IMR-90 (cell line): Measurements from ENCODE around the gene PCDHGA6. TPM values are rescaled to one million over a fixed set of nuclear protein-coding genes. Genes with fewer than 3 reads are reported as not detected.

Experiments used
- ATAC-seq: fragments of 200-7000 bp; cut with Tn5 transposase; 2 replicates; pipeline ENCODE4 v1.9.1; 2020; ENCODE audit warnings: low read depth, mild to moderate bottlenecking, moderate library complexity
- BruUV-seq: library from RNA; stranded (reverse); fragments of 400-500 nt; replicated peaks from 2 replicates; lab custom pipeline; 2021; lab: Mats Ljungman, UMichigan
- CTCF ChIA-PET: fragments of 300-600 bp; formaldehyde crosslinking; extraction: SDS; loops from one replicate; lab custom pipeline; 2021; ENCODE audit warnings: antibody characterized with exemption; lab: Yijun Ruan, JAX
- POLR2A ChIA-PET: fragments of 300-600 bp; sonication (Branson Sonifier 250); formaldehyde crosslinking; loops from one replicate; lab custom pipeline; 2022; ENCODE audit warnings: antibody characterized with exemption; ENCODE audit not compliant: unreplicated experiment; lab: Charles Lee
- DNase-seq: peaks from one replicate; pipeline ENCODE4 v3.0.0; 2013
- H2AFZ ChIP-seq: replicated peaks from 2 replicates; pipeline ENCODE3; 2013; ENCODE audit warnings: low read length, mild to moderate bottlenecking; ENCODE audit not compliant: poor library complexity
- H2AK5ac ChIP-seq: 2 replicates; pipeline ENCODE4 v1.6.1; 2013; ENCODE audit warnings: low read depth, low read length, inconsistent platforms
- H2AK9ac ChIP-seq: replicated peaks from 2 replicates; pipeline ENCODE3; 2013; ENCODE audit warnings: mild to moderate bottlenecking, low read depth, low read length, moderate library complexity; ENCODE audit not compliant: poor library complexity
- H2BK120ac ChIP-seq: 2 replicates; pipeline ENCODE4 v1.6.1; 2013; ENCODE audit warnings: low read depth, low read length, inconsistent platforms
- H2BK15ac ChIP-seq: 3 replicates; pipeline ENCODE4 v1.6.1; 2013; ENCODE audit warnings: low read depth, low read length, inconsistent platforms
- H2BK20ac ChIP-seq: 2 replicates; pipeline ENCODE4 v1.6.1; 2013; ENCODE audit warnings: low read depth, mild to moderate bottlenecking, inconsistent platforms, low read length, moderate library complexity
- H2BK5ac ChIP-seq: 2 replicates; pipeline ENCODE4 v1.6.1; 2013; ENCODE audit warnings: mild to moderate bottlenecking, low read depth, low read length, inconsistent platforms; ENCODE audit not compliant: poor library complexity, severe bottlenecking
- H3K14ac ChIP-seq: replicated peaks from 2 replicates; pipeline ENCODE4 v1.6.1; 2013; ENCODE audit warnings: low read depth, low read length, inconsistent platforms
- H3K18ac ChIP-seq: 2 replicates; pipeline ENCODE4 v1.6.1; 2013; ENCODE audit warnings: low read depth, low read length, control low read depth
- H3K23ac ChIP-seq: 2 replicates; pipeline ENCODE4 v1.6.1; 2013; ENCODE audit warnings: low read depth, low read length, inconsistent platforms
- H3K27ac ChIP-seq: 2 replicates; pipeline ENCODE4 v1.5.1; 2013; ENCODE audit warnings: mild to moderate bottlenecking, control low read depth, low read length; ENCODE audit not compliant: insufficient read depth
- H3K27me3 ChIP-seq: 2 replicates; pipeline ENCODE4 v1.6.1; 2013; ENCODE audit warnings: low read length; ENCODE audit not compliant: control insufficient read depth, insufficient read depth
- H3K36me3 ChIP-seq: 2 replicates; pipeline ENCODE4 v1.6.1; 2013; ENCODE audit warnings: low read length, mixed read lengths; ENCODE audit not compliant: control insufficient read depth, insufficient read depth
- H3K4ac ChIP-seq: 2 replicates; pipeline ENCODE4 v1.6.1; 2013; ENCODE audit warnings: low read depth, low read length, inconsistent platforms
- H3K4me1 ChIP-seq: 2 replicates; pipeline ENCODE4 v1.6.1; 2013; ENCODE audit warnings: low read length, mixed read lengths; ENCODE audit not compliant: control insufficient read depth, insufficient read depth
- H3K4me2 ChIP-seq: 2 replicates; pipeline ENCODE4 v1.6.1; 2013; ENCODE audit warnings: low read depth, mild to moderate bottlenecking, control low read depth, low read length, moderate library complexity
- H3K4me3 ChIP-seq: 2 replicates; pipeline ENCODE4 v1.5.1; 2013; ENCODE audit warnings: low read depth, mild to moderate bottlenecking, control low read depth, low read length, moderate library complexity; ENCODE audit not compliant: insufficient read depth
- H3K56ac ChIP-seq: 2 replicates; pipeline ENCODE4 v1.6.1; 2013; ENCODE audit warnings: low read length, inconsistent platforms; ENCODE audit not compliant: insufficient read depth; ENCODE audit errors: extremely low read depth
- H3K79me1 ChIP-seq, 2 experiments: 2 replicates each; pipeline ENCODE4 v1.6.1; 2013; ENCODE audit warnings: low read length in 2 of 2, inconsistent platforms in 1 of 2, low read depth in 1 of 2
- H3K9ac ChIP-seq: 2 replicates; pipeline ENCODE4 v1.6.1; 2013; ENCODE audit warnings: low read depth, low read length, control low read depth
- H3K9me1 ChIP-seq: 2 replicates; pipeline ENCODE4 v1.6.1; 2013; ENCODE audit warnings: low read length, inconsistent platforms; ENCODE audit not compliant: insufficient read depth
- H3K9me3 ChIP-seq: 2 replicates; pipeline ENCODE4 v1.6.1; 2013; ENCODE audit warnings: low read length; ENCODE audit not compliant: control insufficient read depth, insufficient read depth
- H4K20me1 ChIP-seq: 2 replicates; pipeline ENCODE4 v1.6.1; 2013; ENCODE audit warnings: low read length, inconsistent platforms; ENCODE audit not compliant: insufficient read depth
- H4K5ac ChIP-seq: 2 replicates; pipeline ENCODE4 v1.6.1; 2013; ENCODE audit warnings: mild to moderate bottlenecking, low read depth, low read length, control low read depth
- H4K8ac ChIP-seq, 2 experiments: 2 replicates each; pipeline ENCODE4 v1.6.1; 2013; ENCODE audit warnings: low read depth in 2 of 2, low read length in 2 of 2, control low read depth in 1 of 2, inconsistent platforms in 1 of 2
- H4K91ac ChIP-seq: 2 replicates; pipeline ENCODE4 v1.6.1; 2013; ENCODE audit warnings: low read depth, low read length, inconsistent platforms; ENCODE audit not compliant: insufficient read depth
- CEBPB ChIP-seq: IDR thresholded peaks from 2 replicates; pipeline ENCODE4 v1.6.1; 2012; ENCODE audit warnings: low read depth, low read length, improper control_type of control experiment
- CHD1 ChIP-seq: IDR thresholded peaks from 2 replicates; pipeline ENCODE4 v1.6.1; 2012; ENCODE audit warnings: low read depth, low read length, improper control_type of control experiment
- FOS ChIP-seq: fragments of 150-350 bp; IDR thresholded peaks from 2 replicates; pipeline ENCODE4 v1.6.1; 2016; ENCODE audit warnings: low read depth, low read length
- MAZ ChIP-seq: IDR thresholded peaks from 2 replicates; pipeline ENCODE4 v1.6.1; 2012; ENCODE audit warnings: low read depth, mild to moderate bottlenecking, low read length, improper control_type of control experiment, moderate library complexity, borderline replicate concordance
- POLR2A ChIP-seq: IDR thresholded peaks from 2 replicates; pipeline ENCODE4 v1.6.1; 2012; ENCODE audit warnings: mild to moderate bottlenecking, low read depth, low read length
- RAD21 ChIP-seq: IDR thresholded peaks from 2 replicates; pipeline ENCODE4 v1.6.1; 2012; ENCODE audit warnings: low read length, improper control_type of control experiment
- WGBS, 2 experiments: methylation state at CpG; one replicate each; pipeline versions ENCODE4 v1.1.5 to v1.1.7; 2013; ENCODE audit warnings: missing lambda C conversion rate in 2 of 2; ENCODE audit not compliant: insufficient read length in 1 of 2; ENCODE audit errors: extremely low coverage in 2 of 2; 5-methylcytosine and 5-hydroxymethylcytosine counted together
- dilution Hi-C: fragments of 300-500 bp; cut with HindIII; formaldehyde crosslinking; loops from one replicate; pipeline ENCODE4 v1.14.3; 2018; ENCODE audit warnings: low sequenced_read_pairs; ENCODE audit not compliant: unreplicated experiment
- in situ Hi-C: fragments of 300-500 bp; cut with MboI; formaldehyde crosslinking; loops from 3 replicates; pipeline ENCODE4 v1.14.3; 2019; ENCODE audit warnings: low sequenced_read_pairs, inconsistent platforms, mixed read lengths
- intact Hi-C: fragments of 100-400 bp; cut with micrococcal nuclease; formaldehyde crosslinking; loops from 2 replicates; pipeline ENCODE4 v1.10.0; 2022
- polyA plus RNA-seq, 3 experiments: library from polyadenylated mRNA; depleted of rRNA; stranded (reverse); fragments of >200 nt; gene quantifications; 2 replicates each; pipeline ENCODE4 v1.2.3, GENCODE V29; 2012; ENCODE audit warnings: low replicate concordance in 1 of 3
- total RNA-seq: library from RNA; depleted of rRNA; stranded (reverse); fragments of >200 nt; gene quantifications from 2 replicates; pipeline ENCODE4 v1.2.3, GENCODE V29; 2012
- TF ChIP-seq, protein P1 (sequence below): fragments of 150-350 bp; IDR thresholded peaks from 2 replicates; pipeline ENCODE4 v1.6.1; 2016; ENCODE audit warnings: low read depth, mild to moderate bottlenecking, low read length, moderate library complexity, borderline replicate concordance

The PCDHGA6 gene
- total and polyA plus RNA-seq, 2 of the 4 experiments (the other 2 are of a cell fraction), result 4.1 to 4.7 TPM

GRCh38 chr5:141398608-141399007 lies 24.9 kb downstream of the PCDHGA6 start:
- Histone ChIP-seq H3K27ac (no peak overlapping the region), H2AK5ac (no peak overlapping the region), H4K8ac (no peak overlapping the region), H2BK20ac (no peak overlapping the region), H3K36me3 (peaks cover 18% of the 10 kb centered on the region), H2AK9ac (no peak overlapping the region), H3K18ac (no peak overlapping the region), H3K79me1 (peaks cover 7 to 15% of the 10 kb centered on the region in 2 experiments; a peak in 3 of 4 replicates), H2BK5ac (no peak overlapping the region), H2BK15ac (no peak overlapping the region), H3K27me3 (no peaks in the 10 kb centered on the region), H2BK120ac (no peak overlapping the region), H3K9ac (no peak overlapping the region), H3K9me3 (peaks cover 49% of the 10 kb centered on the region), H3K23ac (no peak overlapping the region), H3K4ac (no peak overlapping the region), H3K14ac (no peak overlapping the region), H4K91ac (no peak overlapping the region), H4K5ac (no peak overlapping the region; the same call in 1 of the 2 replicates), H3K9me1 (no peaks in the 10 kb centered on the region), H3K4me1 (no peaks in the 10 kb centered on the region), H3K56ac (no peak overlapping the region), H4K20me1 (no peaks in the 10 kb centered on the region), H2AFZ (no peak overlapping the region), H3K4me3 (no peak overlapping the region), H3K4me2 (peak overlapping the region; percentile 13; the same call in 1 of the 2 replicates)
- dilution Hi-C loops, result no loop called here
- in situ Hi-C loops, result no loop called here
- ChIA-PET POLR2A (no interaction called here), CTCF (no interaction called here)
- no peak for ATAC-seq
- WGBS, 2 experiments, result 42% methylated on average over 4 of the region's 15 CpGs; no CpG with 5 or more reads in 1 of the 2 experiments
- intact Hi-C loops, result no loop called here
- TSS peak; percentile 42 for BruUV-seq
- TF ChIP-seq FOS (no peak), RAD21 (no peak), CHD1 (no peak), MAZ (no peak), POLR2A (no peak), CEBPB (no peak)
- TF ChIP-seq, protein P1, sequence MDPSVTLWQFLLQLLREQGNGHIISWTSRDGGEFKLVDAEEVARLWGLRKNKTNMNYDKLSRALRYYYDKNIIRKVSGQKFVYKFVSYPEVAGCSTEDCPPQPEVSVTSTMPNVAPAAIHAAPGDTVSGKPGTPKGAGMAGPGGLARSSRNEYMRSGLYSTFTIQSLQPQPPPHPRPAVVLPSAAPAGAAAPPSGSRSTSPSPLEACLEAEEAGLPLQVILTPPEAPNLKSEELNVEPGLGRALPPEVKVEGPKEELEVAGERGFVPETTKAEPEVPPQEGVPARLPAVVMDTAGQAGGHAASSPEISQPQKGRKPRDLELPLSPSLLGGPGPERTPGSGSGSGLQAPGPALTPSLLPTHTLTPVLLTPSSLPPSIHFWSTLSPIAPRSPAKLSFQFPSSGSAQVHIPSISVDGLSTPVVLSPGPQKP, result no peak
- no peak for DNase-seq
